HG03025 (cell line): ENCODE results near the gene KIF2A.

Experiments used
- ATAC-seq: cut with Tn5 transposase; IDR thresholded peaks from one replicate; pipeline ENCODE4 v1.9.1; 2021; ENCODE audit warnings: mild to moderate bottlenecking, moderate library complexity; ENCODE audit not compliant: unreplicated experiment, low FRiP score

KIF2A gene

GRCh38 chr5:62327138-62328053 is 21.4 kb downstream of the KIF2A start:
- no peak for ATAC-seq

GRCh38 chr5:62328772-62329491 is 22.9 kb downstream of the KIF2A start:
- ATAC-seq: no peak

- ATAC-seq: no peak
These were observed 24.3 kb downstream of the KIF2A start for GRCh38 chr5:62330302-62330701.

- no peak for ATAC-seq
These were observed 25.9 kb downstream of the KIF2A start for GRCh38 chr5:62331921-62332320.

- ATAC-seq: no peak
These were observed 27.3 kb downstream of the KIF2A start for GRCh38 chr5:62333250-62333794.

GRCh38 chr5:62334082-62334481 is 28.1 kb downstream of the KIF2A start:
- no peak for ATAC-seq

GRCh38 chr5:62340392-62340791 is 34.4 kb downstream of the KIF2A start:
- no peak for ATAC-seq

GRCh38 chr5:62340979-62341378 is 35.0 kb downstream of the KIF2A start:
- ATAC-seq: no peak

GRCh38 chr5:62341783-62342475 is 35.9 kb downstream of the KIF2A start:
- ATAC-seq: peak; percentile 81

GRCh38 chr5:62342476-62342837 is 36.5 kb downstream of the KIF2A start:
- ATAC-seq: peak; percentile 39

- no peak for ATAC-seq
These were observed 37.4 kb downstream of the KIF2A start for GRCh38 chr5:62343428-62343827.

GRCh38 chr5:62346748-62347147 is 40.7 kb downstream of the KIF2A start:
- no peak for ATAC-seq

GRCh38 chr5:62347928-62348327 is 41.9 kb downstream of the KIF2A start:
- no peak for ATAC-seq

GRCh38 chr5:62348723-62349481 is 42.9 kb downstream of the KIF2A start:
- ATAC-seq: no peak

- ATAC-seq: no peak
These were observed 48.2 kb downstream of the KIF2A start for GRCh38 chr5:62354028-62354874.

- no peak for ATAC-seq
These were observed 56.7 kb downstream of the KIF2A start for GRCh38 chr5:62362701-62363100.

- no peak for ATAC-seq
These were observed 63.0 kb downstream of the KIF2A start for GRCh38 chr5:62369039-62369438.

GRCh38 chr5:62371409-62371808 is 65.4 kb downstream of the KIF2A start:
- no peak for ATAC-seq

GRCh38 chr5:62372600-62372999 is 66.6 kb downstream of the KIF2A start:
- ATAC-seq: no peak
